ENCODE data around the gene KCNQ2. TPM values are rescaled to one million over a fixed set of nuclear protein-coding genes. Genes with fewer than 3 reads are reported as not detected.

The KCNQ2 gene
- total RNA-seq, 1 experiment from 2014 or later = 0.25 TPM

DNA sequence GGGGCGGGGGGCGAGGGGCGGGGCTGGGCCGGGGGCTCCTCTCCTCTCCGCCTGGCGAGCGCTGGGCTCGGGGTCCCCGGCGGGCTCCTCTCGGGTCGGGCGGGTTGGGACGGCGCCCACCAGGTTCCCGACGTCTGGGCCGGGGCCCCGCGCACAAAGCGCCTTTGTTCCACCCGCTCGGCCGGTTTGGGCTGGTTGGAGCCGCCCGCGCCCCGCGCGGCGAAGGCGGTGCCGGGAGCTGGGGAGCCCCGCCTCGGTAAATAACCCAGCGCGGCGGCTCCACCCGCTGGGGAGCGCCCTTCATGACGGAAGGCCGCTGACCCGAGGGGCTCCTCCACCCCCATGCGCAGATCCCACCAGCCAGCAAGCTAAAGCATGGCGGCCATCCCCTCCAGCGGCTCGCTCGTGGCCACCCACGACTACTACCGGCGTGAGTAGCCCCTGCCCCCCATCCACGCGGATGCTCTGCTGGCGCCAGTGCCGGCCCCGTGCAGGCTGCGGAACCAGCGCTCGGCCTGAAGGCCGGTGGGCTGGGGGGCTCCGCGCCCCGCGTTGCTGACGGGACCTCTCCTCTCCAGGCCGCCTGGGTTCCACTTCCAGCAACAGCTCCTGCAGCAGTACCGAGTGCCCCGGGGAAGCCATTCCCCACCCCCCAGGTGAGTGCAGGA is 48.6 kb upstream of the KCNQ2 start:
- Histone ChIP-seq H3K4me1 (peaks cover 14% of the 10 kb centered on the region), H3K4me3 (ENCODE audit: low read depth, low read length) (peak overlapping the region; percentile 97), H3K9me3 (peaks cover 17% of the 10 kb centered on the region), H3K36me3 (ENCODE audit: control insufficient read depth, insufficient read depth, low read length) (peaks cover 19% of the 10 kb centered on the region), H3K27me3 (replicated peaks; ENCODE audit: control insufficient read depth, insufficient read depth, low read length) (no peaks in the 10 kb centered on the region)
- DNase-seq = peak; percentile 92 to 95
- H3K36me3 Mint-ChIP-seq (ENCODE audit: insufficient read depth, unreplicated experiment) = peaks cover 69% of the 10 kb centered on the region
- CTCF ChIA-PET = interaction anchor here (0.5 to 2.5 kb wide), 14 partner anchors 9 to 1653 kb away, joined by 3 to 20 read pairs (median 6); partner anchors contain the start of gene ARFGAP1
- H3K27me3 Mint-ChIP-seq (ENCODE audit: insufficient read depth, unreplicated experiment) = no peaks in the 10 kb centered on the region
- H3K4me1 Mint-ChIP-seq (ENCODE audit: low read depth, unreplicated experiment) = no peaks in the 10 kb centered on the region
- TSS peak; percentile 72 for BruUV-seq (replicated peaks)
- POLR2A ChIA-PET = interaction anchor here (0.6 to 2.4 kb wide), 25 partner anchors 10 to 727 kb away, joined by 3 to 21 read pairs (median 6); partner anchors contain the start of genes ARFRP1, GMEB2, HELZ2 and PRPF6
- intact Hi-C loops (cut with micrococcal nuclease; ENCODE audit: unreplicated experiment) = loop anchor here (1.0 kb wide), 1 partner anchor 25 kb away; no protein-coding TSS in a partner anchor
- H3K4me3 Mint-ChIP-seq (ENCODE audit: unreplicated experiment) = peak overlapping the region; percentile 92
- peak overlapping the region; percentile 95 for H3K27ac Mint-ChIP-seq (ENCODE audit: unreplicated experiment)
- peak in 1 of 2 experiments; percentile 37 for TF ChIP-seq CTCF (IDR thresholded peaks at IDR 0.05; ENCODE audit: insufficient read depth in 1 of 2, low read depth in 1 of 2, low read length in 1 of 2, severe bottlenecking in 1 of 2, unreplicated experiment in 1 of 2)
- no peaks in the 10 kb centered on the region for H3K9me3 Mint-ChIP-seq (ENCODE audit: unreplicated experiment)

DNA sequence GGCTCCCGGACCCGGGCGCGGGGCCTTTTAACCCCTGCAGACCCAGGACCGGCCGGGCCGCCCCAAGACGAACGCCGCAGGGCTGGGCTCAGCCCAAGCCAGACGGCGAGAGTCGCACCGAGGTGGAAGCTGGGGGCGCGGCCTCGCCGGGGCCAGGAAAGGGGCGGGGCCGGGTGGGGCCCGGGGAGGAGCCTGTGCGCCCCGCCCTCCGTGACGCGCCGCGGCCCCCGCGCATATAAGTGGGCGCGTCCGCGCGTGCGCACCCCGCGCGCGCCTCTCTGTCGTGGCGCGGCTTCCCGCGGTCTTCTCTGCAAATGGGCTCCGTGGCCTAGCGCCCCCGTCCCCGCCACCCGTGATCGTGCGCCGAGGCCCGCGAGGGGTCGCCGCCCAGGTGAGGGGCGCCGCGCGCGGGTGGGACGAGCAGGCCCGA is 48.1 kb upstream of the KCNQ2 start, which contains the start of gene PPDPF:
Gene PPDPF, plus strand, starts transcription at position 262 of the 430 bp plus-strand sequence. CDS start 544 bp downstream, outside the sequence.
- H3K4me3 Mint-ChIP-seq (ENCODE audit: unreplicated experiment) = peak within 1 kb of the TSS; percentile 92
- H3K4me3 ChIP-seq (ENCODE audit: low read depth, low read length) = peak within 1 kb of the TSS; percentile 97
- peak within 1 kb of the TSS; percentile 95 for H3K27ac Mint-ChIP-seq (ENCODE audit: unreplicated experiment)
- TF ChIP-seq CTCF (IDR thresholded peaks at IDR 0.05; ENCODE audit: insufficient read depth in 1 of 2, low read depth in 1 of 2, low read length in 1 of 2, severe bottlenecking in 1 of 2, unreplicated experiment in 1 of 2) = no peak
- ChIA-PET POLR2A (interaction anchor here (0.5 to 2.4 kb wide), 39 partner anchors 8 to 1221 kb away, joined by 3 to 21 read pairs (median 4); partner anchors contain the start of genes ARFGAP1, ARFRP1, HELZ2 and PRPF6), CTCF (interaction anchor here (0.5 to 2.5 kb wide), 19 partner anchors 9 to 1653 kb away, joined by 3 to 20 read pairs (median 5); partner anchors contain the start of gene ARFGAP1)
- H3K36me3 ChIP-seq (ENCODE audit: control insufficient read depth, insufficient read depth, low read length) = peaks cover 19% of the 10 kb centered on the region
- no peaks in the 10 kb centered on the region for H3K27me3 Mint-ChIP-seq (ENCODE audit: insufficient read depth, unreplicated experiment)
- H3K36me3 Mint-ChIP-seq (ENCODE audit: insufficient read depth, unreplicated experiment) = peaks cover 64% of the 10 kb centered on the region
- peaks cover 17% of the 10 kb centered on the region for H3K9me3 ChIP-seq
- no peaks in the 10 kb centered on the region for H3K4me1 Mint-ChIP-seq (ENCODE audit: low read depth, unreplicated experiment)
- H3K27me3 ChIP-seq (replicated peaks; ENCODE audit: control insufficient read depth, insufficient read depth, low read length) = no peaks in the 10 kb centered on the region
- BruUV-seq (replicated peaks) = no TSS peak
- no peaks in the 10 kb centered on the region for H3K9me3 Mint-ChIP-seq (ENCODE audit: unreplicated experiment)
- peak in 1 of 2 experiments; percentile 90 for DNase-seq
- peaks cover 14% of the 10 kb centered on the region for H3K4me1 ChIP-seq
- intact Hi-C loops (cut with micrococcal nuclease; ENCODE audit: unreplicated experiment) = loop anchor here (1.0 kb wide), 1 partner anchor 24 kb away; no protein-coding TSS in a partner anchor

Measured in Caco-2 (cell line).